Keratinocyte (primary cell): ENCODE measurements around the gene MFAP4. TPM values are rescaled to one million over a fixed set of nuclear protein-coding genes. Genes with fewer than 3 reads are reported as not detected.

Source experiments
- DNase-seq: peaks from one replicate; pipeline ENCODE4 v3.0.0-alpha.2; 2011; ENCODE audit warnings: low read depth, missing footprints, low spot score
- FAIRE-seq: peaks from 2 replicates; lab custom pipeline; 2011; peaks lifted over from hg19 to GRCh38; lab: Jason Lieb, UNC
- H2AFZ ChIP-seq: 2 replicates; pipeline ENCODE4 v1.6.0; 2012; ENCODE audit warnings: low read length, control low read depth, inconsistent platforms; ENCODE audit not compliant: control insufficient read depth
- H3K27ac ChIP-seq: 2 replicates; pipeline ENCODE4 v1.5.1; 2011; ENCODE audit warnings: low read length; ENCODE audit not compliant: control insufficient read depth, insufficient read depth
- H3K27me3 ChIP-seq: 3 replicates; pipeline ENCODE4 v1.6.0; 2011; ENCODE audit warnings: low read length; ENCODE audit not compliant: control insufficient read depth, insufficient read depth; ENCODE audit errors: extremely low read depth
- H3K36me3 ChIP-seq, 2 experiments: 2 replicates in 1 of 2; 3 replicates in 1 of 2; pipeline ENCODE4 v1.5.1; 2011; ENCODE audit warnings: low read length in 2 of 2, mild to moderate bottlenecking in 1 of 2; ENCODE audit not compliant: control insufficient read depth in 2 of 2, insufficient read depth in 2 of 2; ENCODE audit errors: extremely low read depth in 1 of 2
- H3K4me1 ChIP-seq: 3 replicates; pipeline ENCODE4 v1.5.1; 2011; ENCODE audit warnings: low read length; ENCODE audit not compliant: control insufficient read depth, insufficient read depth; ENCODE audit errors: extremely low read depth
- H3K4me2 ChIP-seq: 3 replicates; pipeline ENCODE4 v1.6.0; 2011; ENCODE audit warnings: low read depth, low read length; ENCODE audit not compliant: control insufficient read depth, insufficient read depth; ENCODE audit errors: extremely low read depth
- H3K4me3 ChIP-seq, 3 experiments: fragments of 200-600 bp in 1 of 3; sonication (generic) in 1 of 3; 2 replicates in 2 of 3; 3 replicates in 1 of 3; pipeline ENCODE4 v1.5.1; 2011 to 2016; ENCODE audit warnings: low read length in 3 of 3, mild to moderate bottlenecking in 3 of 3, control low read depth in 2 of 3, inconsistent platforms in 1 of 3, low read depth in 1 of 3, mixed read lengths in 1 of 3, mixed run types in 1 of 3, moderate library complexity in 1 of 3; ENCODE audit not compliant: control insufficient read depth in 2 of 3, insufficient read depth in 2 of 3; ENCODE audit errors: extremely low read depth in 1 of 3
- H3K79me2 ChIP-seq: 2 replicates; pipeline ENCODE4 v1.6.0; 2012; ENCODE audit warnings: low read length; ENCODE audit not compliant: control insufficient read depth, insufficient read depth
- H3K9ac ChIP-seq: 3 replicates; pipeline ENCODE4 v1.6.0; 2011; ENCODE audit warnings: low read length; ENCODE audit not compliant: control insufficient read depth, insufficient read depth; ENCODE audit errors: extremely low read depth
- H3K9me1 ChIP-seq: 3 replicates; pipeline ENCODE4 v1.6.0; 2011; ENCODE audit warnings: low read length; ENCODE audit not compliant: control insufficient read depth, insufficient read depth; ENCODE audit errors: extremely low read depth
- H3K9me3 ChIP-seq: 2 replicates; pipeline ENCODE4 v1.5.1; 2012; ENCODE audit warnings: low read depth, low read length; ENCODE audit not compliant: control insufficient read depth
- H4K20me1 ChIP-seq: 3 replicates; pipeline ENCODE4 v1.6.0; 2011; ENCODE audit warnings: low read length; ENCODE audit not compliant: control insufficient read depth, insufficient read depth; ENCODE audit errors: extremely low read depth
- EZH2 ChIP-seq: IDR thresholded peaks from one replicate; pipeline ENCODE4 v1.6.1; 2012; ENCODE audit warnings: inconsistent platforms, mild to moderate bottlenecking, low read length, moderate library complexity
- dilution Hi-C: fragments of 300-500 bp; cut with MboI; formaldehyde crosslinking; loops from one replicate; pipeline ENCODE4 v1.7.0; 2020; ENCODE audit warnings: low sequenced_read_pairs; ENCODE audit not compliant: extremely low pct_ligation_motif_present
- polyA plus RNA-seq, 5 experiments: library from polyadenylated mRNA; depleted of rRNA in 3 of 5; stranded (reverse) in 3 of 5; stranded (forward) in 1 of 5; unstranded in 1 of 5; fragments of >200 nt; gene quantifications; 1 replicate in 1 of 5; 2 replicates in 3 of 5; 3 replicates in 1 of 5; pipeline versions ENCODE4 v1.2.1 to v1.2.3, GENCODE V29; 2011 to 2012; ENCODE audit warnings: missing spikeins in 2 of 5, low read depth in 1 of 5, low replicate concordance in 1 of 5
- TF ChIP-seq, protein P1 (sequence below), 3 experiments: IDR thresholded peaks in 1 of 3; conservative IDR thresholded peaks in 1 of 3; optimal IDR thresholded peaks in 1 of 3; 2 replicates in 2 of 3; 3 replicates in 1 of 3; pipeline versions ENCODE3 to v1.5.1; 2011; ENCODE audit warnings: low read length in 3 of 3, mild to moderate bottlenecking in 3 of 3, moderate library complexity in 2 of 3, control low read depth in 1 of 3, inconsistent platforms in 1 of 3; ENCODE audit not compliant: insufficient read depth in 2 of 3; ENCODE audit errors: extremely low read depth in 1 of 3

Gene MFAP4
- polyA plus RNA-seq, 1 donor (not counting 4 experiments of a cell fraction or from before 2014, with no cell fraction given): not detected

DNA sequence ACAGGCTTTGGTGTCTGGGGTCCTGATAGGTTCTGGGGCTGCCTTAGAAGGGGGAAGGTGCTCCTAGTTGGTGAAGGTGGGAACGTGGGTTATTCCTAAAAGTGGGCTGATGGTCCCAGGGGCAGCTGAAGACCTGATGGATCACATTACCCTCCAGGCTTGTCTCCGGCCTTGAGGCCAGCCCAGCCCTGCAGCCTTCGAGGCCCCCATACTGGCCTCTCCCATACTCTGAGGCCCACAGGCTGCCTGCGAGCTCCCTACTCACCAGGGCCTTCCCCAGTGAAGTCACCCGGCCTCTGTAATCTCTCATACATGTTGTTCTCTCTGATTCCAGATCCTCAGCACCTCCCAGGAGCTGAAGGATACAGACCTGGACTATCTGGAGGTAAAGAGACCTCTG, 26.8 kb upstream of the MFAP4 start:
- Histone ChIP-seq H4K20me1 (no peaks in the 10 kb centered on the region), H3K27me3 (peaks cover 11% of the 10 kb centered on the region), H2AFZ (no peak overlapping the region), H3K4me2 (no peak overlapping the region), H3K4me3 (no peak overlapping the region), H3K4me1 (peaks cover 14% of the 10 kb centered on the region), H3K9me3 (no peaks in the 10 kb centered on the region), H3K36me3 (no peaks in the 10 kb centered on the region), H3K9ac (no peak overlapping the region), H3K79me2 (no peaks in the 10 kb centered on the region), H3K9me1 (peaks cover 2% of the 10 kb centered on the region), H3K27ac (no peak overlapping the region)
- no peak for FAIRE-seq
- DNase-seq: no peak
- dilution Hi-C loops: no loop called here
- TF ChIP-seq EZH2: no peak
- TF ChIP-seq, protein P1, sequence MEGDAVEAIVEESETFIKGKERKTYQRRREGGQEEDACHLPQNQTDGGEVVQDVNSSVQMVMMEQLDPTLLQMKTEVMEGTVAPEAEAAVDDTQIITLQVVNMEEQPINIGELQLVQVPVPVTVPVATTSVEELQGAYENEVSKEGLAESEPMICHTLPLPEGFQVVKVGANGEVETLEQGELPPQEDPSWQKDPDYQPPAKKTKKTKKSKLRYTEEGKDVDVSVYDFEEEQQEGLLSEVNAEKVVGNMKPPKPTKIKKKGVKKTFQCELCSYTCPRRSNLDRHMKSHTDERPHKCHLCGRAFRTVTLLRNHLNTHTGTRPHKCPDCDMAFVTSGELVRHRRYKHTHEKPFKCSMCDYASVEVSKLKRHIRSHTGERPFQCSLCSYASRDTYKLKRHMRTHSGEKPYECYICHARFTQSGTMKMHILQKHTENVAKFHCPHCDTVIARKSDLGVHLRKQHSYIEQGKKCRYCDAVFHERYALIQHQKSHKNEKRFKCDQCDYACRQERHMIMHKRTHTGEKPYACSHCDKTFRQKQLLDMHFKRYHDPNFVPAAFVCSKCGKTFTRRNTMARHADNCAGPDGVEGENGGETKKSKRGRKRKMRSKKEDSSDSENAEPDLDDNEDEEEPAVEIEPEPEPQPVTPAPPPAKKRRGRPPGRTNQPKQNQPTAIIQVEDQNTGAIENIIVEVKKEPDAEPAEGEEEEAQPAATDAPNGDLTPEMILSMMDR (optimal IDR thresholded peaks at IDR 0.05 in 1 of 3, IDR thresholded peaks at IDR 0.05 in 1 of 3, conservative IDR thresholded peaks at IDR 0.05 in 1 of 3; ENCODE audit: extremely low read depth in 1 of 3, insufficient read depth in 2 of 3, low read length in 3 of 3): no peak

DNA sequence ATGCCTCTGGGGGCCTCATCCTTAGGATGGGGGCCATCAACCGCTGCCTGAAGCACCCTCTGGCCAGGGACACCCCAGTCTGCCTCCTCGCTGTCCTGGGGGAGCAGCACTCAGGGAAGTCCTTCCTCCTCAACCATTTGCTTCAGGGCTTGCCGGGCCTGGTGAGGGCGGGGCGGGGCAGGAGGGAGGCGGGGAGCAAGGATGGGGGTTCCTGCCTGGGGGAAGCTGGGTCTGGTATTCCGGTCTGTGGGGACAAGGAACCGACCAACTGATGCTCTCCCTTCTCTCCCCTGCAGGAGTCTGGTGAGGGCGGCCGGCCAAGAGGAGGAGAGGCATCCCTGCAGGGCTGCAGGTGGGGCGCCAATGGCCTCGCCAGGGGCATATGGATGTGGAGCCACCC, 26.0 kb upstream of the MFAP4 start:
- Histone ChIP-seq H3K27ac (no peak overlapping the region), H3K36me3 (no peaks in the 10 kb centered on the region), H3K4me1 (peaks cover 14% of the 10 kb centered on the region), H4K20me1 (no peaks in the 10 kb centered on the region), H2AFZ (no peak overlapping the region), H3K27me3 (peaks cover 11% of the 10 kb centered on the region), H3K9ac (no peak overlapping the region), H3K9me3 (no peaks in the 10 kb centered on the region), H3K79me2 (no peaks in the 10 kb centered on the region), H3K9me1 (peaks cover 2% of the 10 kb centered on the region), H3K4me2 (no peak overlapping the region), H3K4me3 (no peak overlapping the region)
- dilution Hi-C loops: no loop called here
- TF ChIP-seq, protein P1 (optimal IDR thresholded peaks at IDR 0.05 in 1 of 3, IDR thresholded peaks at IDR 0.05 in 1 of 3, conservative IDR thresholded peaks at IDR 0.05 in 1 of 3; ENCODE audit: extremely low read depth in 1 of 3, insufficient read depth in 2 of 3, low read length in 3 of 3): no peak
- TF ChIP-seq EZH2: no peak
- FAIRE-seq: no peak
- DNase-seq: no peak
